Measurements from ENCODE around the gene OR52L1.

DNA sequence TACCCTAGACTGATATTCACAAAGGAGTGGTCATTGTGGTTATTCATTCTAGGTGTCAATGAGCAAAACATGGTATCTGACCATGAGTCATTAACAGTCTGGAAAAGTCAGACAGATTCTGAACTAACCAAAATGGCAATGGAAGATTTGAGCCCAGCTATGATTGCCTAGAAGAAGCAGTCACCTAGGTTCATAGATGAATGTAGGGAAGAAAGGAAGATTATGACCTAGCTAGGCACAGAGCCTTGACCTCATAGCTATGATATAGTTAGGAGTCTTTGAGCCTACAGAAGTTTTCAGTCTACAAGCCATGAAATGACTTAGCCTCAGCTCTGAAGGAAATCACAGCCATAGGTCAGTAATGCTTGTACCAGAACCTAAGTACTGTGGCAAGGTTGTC lies 19.6 kb upstream of the OR52L1 start:
- TF ChIP-seq, protein P1, sequence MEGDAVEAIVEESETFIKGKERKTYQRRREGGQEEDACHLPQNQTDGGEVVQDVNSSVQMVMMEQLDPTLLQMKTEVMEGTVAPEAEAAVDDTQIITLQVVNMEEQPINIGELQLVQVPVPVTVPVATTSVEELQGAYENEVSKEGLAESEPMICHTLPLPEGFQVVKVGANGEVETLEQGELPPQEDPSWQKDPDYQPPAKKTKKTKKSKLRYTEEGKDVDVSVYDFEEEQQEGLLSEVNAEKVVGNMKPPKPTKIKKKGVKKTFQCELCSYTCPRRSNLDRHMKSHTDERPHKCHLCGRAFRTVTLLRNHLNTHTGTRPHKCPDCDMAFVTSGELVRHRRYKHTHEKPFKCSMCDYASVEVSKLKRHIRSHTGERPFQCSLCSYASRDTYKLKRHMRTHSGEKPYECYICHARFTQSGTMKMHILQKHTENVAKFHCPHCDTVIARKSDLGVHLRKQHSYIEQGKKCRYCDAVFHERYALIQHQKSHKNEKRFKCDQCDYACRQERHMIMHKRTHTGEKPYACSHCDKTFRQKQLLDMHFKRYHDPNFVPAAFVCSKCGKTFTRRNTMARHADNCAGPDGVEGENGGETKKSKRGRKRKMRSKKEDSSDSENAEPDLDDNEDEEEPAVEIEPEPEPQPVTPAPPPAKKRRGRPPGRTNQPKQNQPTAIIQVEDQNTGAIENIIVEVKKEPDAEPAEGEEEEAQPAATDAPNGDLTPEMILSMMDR (IDR thresholded peaks at IDR 0.05 in 8 of 11, conservative IDR thresholded peaks at IDR 0.05 in 3 of 11) = no peak
- no peak for TF ChIP-seq POLR2A (IDR thresholded peaks at IDR 0.05)
- TF ChIP-seq POLR2AphosphoS5 (IDR thresholded peaks at IDR 0.05) = no peak
